GM12878 (cell line): Measurements from ENCODE around the gene PTPRN2. TPM values are rescaled to one million over a fixed set of nuclear protein-coding genes. Genes with fewer than 3 reads are reported as not detected.

Experiments used
- ATAC-seq: fragments of 200-7000 bp; cut with Tn5 transposase; 3 replicates; pipeline ENCODE4 v1.9.1; 2020; ENCODE audit warnings: mild to moderate bottlenecking, moderate library complexity
- BruUV-seq: library from RNA; stranded (reverse); fragments of 400-500 nt; replicated peaks from 2 replicates; lab custom pipeline; 2021; lab: Mats Ljungman, UMichigan
- CTCF ChIA-PET: fragments of 300-600 bp; sonication (Branson Sonifier 250); formaldehyde crosslinking; extraction: SDS; loops from one replicate; lab custom pipeline; 2021; ENCODE audit warnings: inconsistent platforms; lab: Yijun Ruan, JAX
- POLR2A ChIA-PET: fragments of 350-600 bp; formaldehyde crosslinking; extraction: SDS; loops from one replicate; lab custom pipeline; 2021; ENCODE audit warnings: inconsistent platforms; lab: Charles Lee
- RAD21 ChIA-PET: fragments of 300-600 bp; sonication (Branson Sonifier 250); formaldehyde crosslinking; loops from one replicate; lab custom pipeline; 2023; ENCODE audit warnings: antibody characterized with exemption; ENCODE audit not compliant: unreplicated experiment; lab: Charles Lee
- SMC1A ChIA-PET: fragments of 300-600 bp; sonication (Branson Sonifier 250); formaldehyde crosslinking; loops from one replicate; lab custom pipeline; 2023; ENCODE audit not compliant: unreplicated experiment, uncharacterized antibody; lab: Charles Lee
- DNase-seq: peaks from one replicate; pipeline ENCODE4 v3.0.0-alpha.2; 2011; ENCODE audit warnings: low read depth, low spot score
- FAIRE-seq: peaks from 3 replicates; lab custom pipeline; 2011; peaks lifted over from hg19 to GRCh38; lab: Jason Lieb, UNC
- H2AFZ ChIP-seq: 2 replicates; pipeline ENCODE4 v1.6.0; 2011; ENCODE audit warnings: low read depth, low read length, control low read depth; ENCODE audit not compliant: control insufficient read depth
- H3K27ac ChIP-seq: 2 replicates; pipeline ENCODE4 v1.5.1; 2011; ENCODE audit warnings: control low read depth; ENCODE audit not compliant: control insufficient read depth, insufficient read depth
- H3K27me3 ChIP-seq, 2 experiments: replicated peaks in 1 of 2; 2 replicates each; pipeline versions ENCODE4 v1.6.0 to v1.6.1; 2011; ENCODE audit warnings: low read length in 1 of 2; ENCODE audit not compliant: control insufficient read depth in 2 of 2, insufficient read depth in 2 of 2
- H3K36me3 ChIP-seq, 2 experiments: 2 replicates each; pipeline ENCODE4 v1.5.1; 2011; ENCODE audit warnings: low read length in 1 of 2; ENCODE audit not compliant: control insufficient read depth in 2 of 2, insufficient read depth in 2 of 2
- H3K4me1 ChIP-seq: 2 replicates; pipeline ENCODE4 v1.6.1; 2011; ENCODE audit warnings: mild to moderate bottlenecking, low read length, moderate library complexity, mixed read lengths; ENCODE audit not compliant: control insufficient read depth, insufficient read depth
- H3K4me2 ChIP-seq: 2 replicates; pipeline ENCODE4 v1.6.0; 2011; ENCODE audit warnings: control low read depth; ENCODE audit not compliant: control insufficient read depth, insufficient read depth
- H3K4me3 ChIP-seq: fragments of 200-600 bp; sonication (generic); 2 replicates; pipeline ENCODE4 v1.5.1; 2016
- H3K79me2 ChIP-seq: 2 replicates; pipeline ENCODE4 v1.6.0; 2011; ENCODE audit warnings: low read length; ENCODE audit not compliant: control insufficient read depth, insufficient read depth
- H3K9ac ChIP-seq: 2 replicates; pipeline ENCODE4 v1.8.0; 2011; ENCODE audit warnings: low read length, control low read depth, mixed read lengths; ENCODE audit not compliant: control insufficient read depth, insufficient read depth
- H3K9me3 ChIP-seq: replicated peaks from 3 replicates; pipeline ENCODE4 v1.5.1; 2011; ENCODE audit warnings: mild to moderate bottlenecking, low read length; ENCODE audit not compliant: control insufficient read depth, insufficient read depth
- H4K20me1 ChIP-seq: 2 replicates; pipeline ENCODE4 v1.6.0; 2011; ENCODE audit not compliant: control insufficient read depth, insufficient read depth
- CHD4 ChIP-seq: fragments of 200-600 bp; sonication (generic); IDR thresholded peaks from 2 replicates; pipeline ENCODE4 v1.6.1; 2016; ENCODE audit warnings: mild to moderate bottlenecking
- ETV6 ChIP-seq, 2 experiments: fragments of 450-650 bp in 1 of 2; IDR thresholded peaks in 1 of 2; conservative IDR thresholded peaks in 1 of 2; 2 replicates each; pipeline ENCODE4 v1.6.1; 2014; ENCODE audit warnings: antibody characterized with exemption in 1 of 2, borderline replicate concordance in 1 of 2, low read depth in 1 of 2, mild to moderate bottlenecking in 1 of 2, moderate library complexity in 1 of 2
- RELB ChIP-seq: fragments of 450-650 bp; IDR thresholded peaks from 2 replicates; pipeline ENCODE4 v1.6.1; 2017; ENCODE audit warnings: low read depth, mild to moderate bottlenecking, moderate library complexity
- SMAD5 ChIP-seq: IDR thresholded peaks from 2 replicates; pipeline ENCODE4 v1.6.1; 2016; ENCODE audit warnings: antibody characterized with exemption, low read depth
- SREBF2 ChIP-seq: IDR thresholded peaks from 2 replicates; pipeline ENCODE4 v1.6.1; 2012; ENCODE audit warnings: mild to moderate bottlenecking, low read length
- SRF ChIP-seq, 2 experiments: IDR thresholded peaks; 2 replicates each; pipeline ENCODE4 v1.6.1; 2011; ENCODE audit warnings: low read depth in 2 of 2, low read length in 2 of 2, mild to moderate bottlenecking in 1 of 2, moderate library complexity in 1 of 2
- ZBTB11 ChIP-seq: fragments of 450-650 bp; formaldehyde crosslinking; IDR thresholded peaks from 2 replicates; pipeline ENCODE4 v1.5.0; 2022; ENCODE audit warnings: mild to moderate bottlenecking, missing genetic modification characterization
- ZNF217 ChIP-seq: fragments of 450-650 bp; IDR thresholded peaks from 2 replicates; pipeline ENCODE4 v1.6.1; 2017; ENCODE audit warnings: antibody characterized with exemption, mild to moderate bottlenecking
- WGBS: methylation state at CpG from one replicate; pipeline ENCODE4 v1.1.6; 2016; ENCODE audit warnings: low lambda C conversion rate; ENCODE audit not compliant: insufficient replicate concordance, insufficient coverage; ENCODE audit errors: missing lambda C conversion rate; 5-methylcytosine and 5-hydroxymethylcytosine counted together
- in situ Hi-C: fragments of 300-500 bp; cut with MboI; formaldehyde crosslinking; loops from 9 replicates; pipeline ENCODE4 v1.14.3; 2018; ENCODE audit warnings: mixed read lengths
- intact Hi-C: fragments of 100-400 bp; cut with micrococcal nuclease; formaldehyde crosslinking; loops from one replicate; pipeline ENCODE4 v1.14.2; 2022; ENCODE audit not compliant: unreplicated experiment
- polyA plus RNA-seq, 11 experiments: library from polyadenylated mRNA; depleted of rRNA in 4 of 11; unstranded in 6 of 11; stranded (reverse) in 5 of 11; fragments of >200 nt; fragmentation: Nextera tagmentation in 4 of 11; fragmentation: Illumina TruSeq in 1 of 11; extraction: Ambion mirVana in 4 of 11; extraction: Trizol in 1 of 11; gene quantifications; 1 replicate in 1 of 11; 2 replicates in 10 of 11; pipeline versions ENCODE4 v1.2.1 to v1.2.3, GENCODE V29; 2011 to 2016; ENCODE audit warnings: inconsistent platforms in 2 of 11, missing spikeins in 2 of 11, low read depth in 1 of 11
- total RNA-seq, 4 experiments: library from RNA; depleted of rRNA in 3 of 4; stranded (reverse); fragments of >200 nt in 3 of 4; fragmentation: Illumina TruSeq in 1 of 4; extraction: Trizol in 1 of 4; gene quantifications; 2 replicates each; pipeline versions ENCODE4 v1.2.1 to v1.2.3, GENCODE V29; 2013 to 2021

PTPRN2 gene
- total and polyA plus RNA-seq, 10 of the 15 experiments (the other 5 are each of a cell fraction or from before 2014, with no cell fraction given), result 5.4 TPM; not detected in 9

GRCh38 chr7:157768198-157768597 is 819.4 kb downstream of the PTPRN2 start:
- CTCF ChIA-PET, result no interaction called here
- WGBS, result 43% methylated on average over 14 of the region's 22 CpGs

More at GRCh38 chr7:157768198-157768597, 819.4 kb downstream of the PTPRN2 start:
- Histone ChIP-seq H4K20me1 (no peaks in the 10 kb centered on the region), H3K27ac (no peak overlapping the region), H3K4me1 (no peaks in the 10 kb centered on the region), H3K79me2 (no peaks in the 10 kb centered on the region), H3K36me3 (no peaks in the 10 kb centered on the region), H3K27me3 (no peaks in the 10 kb centered on the region), H3K9me3 (peaks cover 1% of the 10 kb centered on the region; the same call in 2 of the 3 replicates), H2AFZ (no peak overlapping the region), H3K4me3 (no peak overlapping the region), H3K4me2 (no peak overlapping the region), H3K9ac (no peak overlapping the region)
- RAD21 ChIA-PET, result no interaction called here
- SMC1A ChIA-PET, result no interaction called here
- POLR2A ChIA-PET, result no interaction called here
- FAIRE-seq, result no peak
- ATAC-seq, result no peak
- TF ChIP-seq SREBF2, result no peak
- no peak for TF ChIP-seq ZNF217
- TF ChIP-seq ETV6 (conservative IDR thresholded peaks at IDR 0.05 in 1 of 2, IDR thresholded peaks at IDR 0.05 in 1 of 2; ENCODE audit: borderline replicate concordance in 1 of 2, low read depth in 1 of 2), result no peak
- TF ChIP-seq ZBTB11 (CRISPR knock-in tag), result no peak
- no peak for TF ChIP-seq CHD4
- no peak for TF ChIP-seq SMAD5
- TF ChIP-seq SRF (IDR thresholded peaks at IDR 0.05; ENCODE audit: low read depth in 2 of 2, low read length in 2 of 2), result no peak
- TF ChIP-seq RELB, result no peak
- no TSS peak for BruUV-seq
- in situ Hi-C loops (no loop called here), intact Hi-C loops (no loop called here)
- no peak for DNase-seq
